H1 (cell line): ENCODE measurements around the gene GMIP. TPM values are rescaled to one million over a fixed set of nuclear protein-coding genes. Genes with fewer than 3 reads are reported as not detected.
"Not testable (repeated sequence)": the region's sequence is repeated elsewhere in the genome, so short reads cannot be mapped to it uniquely, and the experiment has no call there.

ENCODE experiments used
- CTCF ChIA-PET: fragments of 300-600 bp; sonication (Branson Sonifier 250); formaldehyde crosslinking; loops from one replicate; lab custom pipeline; 2021; ENCODE audit not compliant: partially characterized antibody; lab: Charles Lee
- POLR2A ChIA-PET: fragments of 300-600 bp; sonication (Branson Sonifier 250); formaldehyde crosslinking; loops from one replicate; lab custom pipeline; 2021; ENCODE audit warnings: inconsistent platforms; ENCODE audit not compliant: partially characterized antibody; lab: Charles Lee
- DNase-seq, 2 experiments: peaks; one replicate each; pipeline versions ENCODE4 v3.0.0 to v3.0.0-alpha.2; 2010 to 2022; ENCODE audit warnings: low spot score in 2 of 2, low read depth in 1 of 2, mixed read lengths in 1 of 2
- FAIRE-seq: peaks from 2 replicates; lab custom pipeline; 2011; peaks lifted over from hg19 to GRCh38; lab: Jason Lieb, UNC
- H2AFZ ChIP-seq: 2 replicates; pipeline ENCODE4 v1.8.1; 2012; ENCODE audit warnings: low read length, inconsistent platforms
- H2AK5ac ChIP-seq: 2 replicates; pipeline ENCODE4 v1.6.1; 2013; ENCODE audit warnings: low read depth, low read length
- H2BK120ac ChIP-seq: replicated peaks from 2 replicates; pipeline ENCODE3; 2013; ENCODE audit warnings: low read depth, low read length, inconsistent platforms
- H2BK12ac ChIP-seq: 2 replicates; pipeline ENCODE4 v1.6.1; 2013; ENCODE audit warnings: low read depth, low read length
- H2BK15ac ChIP-seq: 2 replicates; pipeline ENCODE4 v1.6.1; 2013; ENCODE audit warnings: low read length
- H2BK20ac ChIP-seq: 2 replicates; pipeline ENCODE4 v1.6.1; 2013; ENCODE audit warnings: low read length
- H2BK5ac ChIP-seq: 2 replicates; pipeline ENCODE4 v1.6.1; 2013; ENCODE audit warnings: low read depth, low read length
- H3K14ac ChIP-seq: 2 replicates; pipeline ENCODE4 v1.6.1; 2013; ENCODE audit warnings: inconsistent platforms; ENCODE audit not compliant: insufficient read length
- H3K18ac ChIP-seq: 2 replicates; pipeline ENCODE4 v1.6.1; 2013; ENCODE audit warnings: low read length; ENCODE audit errors: extremely low read depth
- H3K23ac ChIP-seq: 2 replicates; pipeline ENCODE4 v1.6.1; 2013; ENCODE audit warnings: inconsistent platforms; ENCODE audit not compliant: insufficient read length
- H3K23me2 ChIP-seq: 2 replicates; pipeline ENCODE4 v1.6.1; 2013; ENCODE audit warnings: low read depth, low read length
- H3K27ac ChIP-seq: 2 replicates; pipeline ENCODE4 v1.6.1; 2011; ENCODE audit warnings: low read depth, low read length, inconsistent platforms
- H3K27me3 ChIP-seq, 4 experiments: replicated peaks in 1 of 4; 1 replicate in 1 of 4; 2 replicates in 3 of 4; pipeline versions ENCODE4 v1.6.1 to v1.8.1; 2011 to 2013; ENCODE audit warnings: low read length in 3 of 4, mild to moderate bottlenecking in 3 of 4, inconsistent platforms in 2 of 4, mixed read lengths in 2 of 4, moderate library complexity in 1 of 4; ENCODE audit not compliant: control insufficient read depth in 3 of 4, insufficient read depth in 3 of 4; ENCODE audit errors: extremely low read depth in 1 of 4
- H3K36me3 ChIP-seq, 4 experiments: 2 replicates each; pipeline versions ENCODE4 v1.6.1 to v1.8.1; 2011 to 2013; ENCODE audit warnings: mild to moderate bottlenecking in 4 of 4, low read length in 3 of 4, moderate library complexity in 2 of 4, control low read depth in 1 of 4, inconsistent platforms in 1 of 4; ENCODE audit not compliant: insufficient read depth in 4 of 4, control insufficient read depth in 2 of 4
- H3K4ac ChIP-seq: replicated peaks from 2 replicates; pipeline ENCODE3; 2013; ENCODE audit warnings: low read length, low read depth, mixed read lengths, inconsistent platforms; ENCODE audit not compliant: insufficient read length
- H3K4me1 ChIP-seq, 4 experiments: replicated peaks in 1 of 4; 1 replicate in 1 of 4; 2 replicates in 3 of 4; pipeline versions ENCODE4 v1.6.1 to v1.8.1; 2011 to 2013; ENCODE audit warnings: low read length in 3 of 4, inconsistent platforms in 2 of 4, mixed read lengths in 1 of 4; ENCODE audit not compliant: insufficient read depth in 4 of 4, control insufficient read depth in 3 of 4
- H3K4me2 ChIP-seq, 2 experiments: 2 replicates each; pipeline versions ENCODE4 v1.6.1 to v1.8.1; 2011 to 2013; ENCODE audit warnings: low read depth in 2 of 2, low read length in 2 of 2, control low read depth in 1 of 2, inconsistent platforms in 1 of 2, mild to moderate bottlenecking in 1 of 2; ENCODE audit not compliant: insufficient read depth in 1 of 2
- H3K4me3 ChIP-seq, 4 experiments: fragments of 200-600, 300-600 bp in 1 of 4; sonication (generic), shearing (Covaris generic), sonication (Bioruptor Twin) in 1 of 4; 2 replicates each; pipeline versions ENCODE4 v1.5.1 to v1.8.1; 2011 to 2016; ENCODE audit warnings: low read length in 4 of 4, low read depth in 3 of 4, control low read depth in 2 of 4, inconsistent platforms in 2 of 4, mild to moderate bottlenecking in 2 of 4, mixed read lengths in 1 of 4, moderate library complexity in 1 of 4; ENCODE audit not compliant: insufficient read depth in 2 of 4; ENCODE audit errors: extremely low read depth in 1 of 4
- H3K56ac ChIP-seq: replicated peaks from 2 replicates; pipeline ENCODE3; 2013; ENCODE audit warnings: low read depth, mild to moderate bottlenecking, mixed read lengths, low read length, inconsistent platforms; ENCODE audit not compliant: insufficient read length
- H3K79me1 ChIP-seq: 2 replicates; pipeline ENCODE4 v1.6.1; 2013; ENCODE audit warnings: low read depth, low read length, control low read depth
- H3K79me2 ChIP-seq, 2 experiments: 2 replicates each; pipeline versions ENCODE4 v1.6.1 to v1.8.1; 2012 to 2013; ENCODE audit warnings: low read length in 2 of 2, mild to moderate bottlenecking in 2 of 2, inconsistent platforms in 1 of 2; ENCODE audit not compliant: insufficient read depth in 2 of 2, control insufficient read depth in 1 of 2
- H3K9ac ChIP-seq, 4 experiments: replicated peaks in 1 of 4; 1 replicate in 1 of 4; 2 replicates in 3 of 4; pipeline versions ENCODE4 v1.6.1 to v1.8.1; 2011 to 2013; ENCODE audit warnings: low read depth in 3 of 4, low read length in 3 of 4, control low read depth in 2 of 4, mild to moderate bottlenecking in 2 of 4, moderate library complexity in 2 of 4, inconsistent platforms in 1 of 4; ENCODE audit errors: extremely low read depth in 1 of 4
- H3K9me3 ChIP-seq, 2 experiments: 2 replicates each; pipeline versions ENCODE4 v1.6.1 to v1.8.1; 2012 to 2013; ENCODE audit warnings: mild to moderate bottlenecking in 2 of 2, moderate library complexity in 2 of 2, control low read depth in 1 of 2, inconsistent platforms in 1 of 2, low read depth in 1 of 2, low read length in 1 of 2, mixed read lengths in 1 of 2; ENCODE audit not compliant: insufficient read depth in 2 of 2
- H4K20me1 ChIP-seq, 2 experiments: replicated peaks in 1 of 2; 2 replicates each; pipeline versions ENCODE3 to v1.8.1; 2011 to 2013; ENCODE audit warnings: inconsistent platforms in 2 of 2, low read length in 2 of 2, mild to moderate bottlenecking in 1 of 2; ENCODE audit not compliant: insufficient read depth in 2 of 2, control insufficient read depth in 1 of 2
- H4K5ac ChIP-seq: 2 replicates; pipeline ENCODE4 v1.6.1; 2013; ENCODE audit warnings: low read length, low read depth, mixed read lengths, inconsistent platforms; ENCODE audit not compliant: insufficient read length
- H4K8ac ChIP-seq: 2 replicates; pipeline ENCODE4 v1.8.0; 2013; ENCODE audit warnings: mild to moderate bottlenecking, moderate library complexity, low read length, inconsistent platforms; ENCODE audit not compliant: insufficient read depth; ENCODE audit errors: extremely low read depth
- H4K91ac ChIP-seq: replicated peaks from 2 replicates; pipeline ENCODE3; 2013; ENCODE audit warnings: low read length, mixed read lengths, inconsistent platforms; ENCODE audit not compliant: insufficient read length
- TAF7 ChIP-seq: optimal IDR thresholded peaks from 2 replicates; pipeline ENCODE3; 2011; ENCODE audit warnings: low read depth, mild to moderate bottlenecking, inconsistent platforms, low read length, moderate library complexity, borderline replicate concordance
- WGBS, 2 experiments: shearing (Covaris generic) in 1 of 2; methylation state at CpG; one replicate each; pipeline versions ENCODE4 v1.1.6 to v1.1.7; 2013 to 2015; ENCODE audit warnings: low lambda C conversion rate in 2 of 2, mixed read lengths in 2 of 2, inconsistent platforms in 1 of 2, low coverage in 1 of 2, missing lambda C conversion rate in 1 of 2; ENCODE audit not compliant: insufficient replicate concordance in 2 of 2, insufficient coverage in 1 of 2, insufficient read length in 1 of 2; ENCODE audit errors: extremely low coverage in 1 of 2, missing lambda C conversion rate in 1 of 2; 5-methylcytosine and 5-hydroxymethylcytosine counted together
- polyA plus RNA-seq, 7 experiments: library from polyadenylated mRNA; depleted of rRNA in 3 of 7; stranded (reverse) in 5 of 7; unstranded in 2 of 7; fragments of >200 nt in 5 of 7; fragments of 200-250 nt in 2 of 7; gene quantifications; 1 replicate in 5 of 7; 2 replicates in 1 of 7; 4 replicates in 1 of 7; pipeline versions ENCODE4 v1.2.1 to v1.2.3, GENCODE V29; 2011 to 2013; ENCODE audit warnings: missing spikeins in 2 of 7, mixed read lengths in 2 of 7
- total RNA-seq: library from RNA; stranded (reverse); fragmentation: NEBNext Ultra II Directional; extraction: Animal tissue kit (Norgen Biotek cat#: 25700); gene quantifications from 2 replicates; pipeline ENCODE4 v1.2.1, GENCODE V29; 2021

GMIP gene
- total and polyA plus RNA-seq, 2 of the 8 experiments (the other 6 are each of a cell fraction or from before 2014, with no cell fraction given), result 5.7 to 18.1 TPM

DNA sequence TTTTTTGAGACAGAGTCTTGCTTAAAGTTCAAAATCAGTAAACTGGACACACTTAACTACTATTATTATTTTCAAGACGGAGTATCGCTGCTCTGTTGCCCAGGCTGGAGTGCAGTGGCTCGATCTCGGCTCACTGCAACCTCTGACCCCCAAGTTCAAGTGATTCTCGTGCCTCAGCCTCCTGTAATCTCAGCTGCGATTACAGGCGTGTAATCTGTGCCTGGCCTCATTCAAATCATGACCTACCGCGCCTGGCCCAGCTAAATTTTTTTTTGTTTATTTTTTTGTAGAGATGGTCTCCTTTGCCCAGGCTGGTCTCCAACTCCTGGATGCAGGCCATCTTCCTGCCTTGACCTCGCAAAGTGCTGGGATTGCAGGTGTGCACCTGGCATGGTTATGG, 48.2 kb upstream of the GMIP start (continued):
- no peak for TF ChIP-seq TAF7
- TF ChIP-seq, all 59 proteins: peak for 0

- H4K91ac ChIP-seq, H3K4ac ChIP-seq, H3K4me3 ChIP-seq, H2BK12ac ChIP-seq, H3K23ac ChIP-seq, H3K18ac ChIP-seq, H3K23me2 ChIP-seq, H3K79me2 ChIP-seq, H3K27me3 ChIP-seq, H3K27ac ChIP-seq, FAIRE-seq, H2BK5ac ChIP-seq, DNase-seq, H4K8ac ChIP-seq, H2AFZ ChIP-seq, H3K36me3 ChIP-seq, H3K79me1 ChIP-seq, H2BK120ac ChIP-seq, H3K56ac ChIP-seq, CTCF ChIA-PET, H4K5ac ChIP-seq, H3K9ac ChIP-seq, H3K4me2 ChIP-seq, H2AK5ac ChIP-seq, H4K20me1 ChIP-seq, H3K14ac ChIP-seq, H2BK20ac ChIP-seq, H2BK15ac ChIP-seq, H3K9me3 ChIP-seq, H3K4me1 ChIP-seq: not testable (repeated sequence)
- 94% methylated on average over 7 of the region's 10 CpGs; no CpG with 5 or more reads in 1 of the 2 experiments for whole genome bisulfite sequencing, 2 experiments
- POLR2A ChIA-PET, result interaction anchor here (1.7 kb wide), 1 partner anchor 17 kb away, joined by 4 read pairs; no protein-coding TSS in a partner anchor
Measured at GRCh38 chr19:19689023-19689422, 45.6 kb upstream of the GMIP start.
